Stimulated activated CD8-positive, alpha-beta memory T cell treated with anti-CD3 and anti-CD28 coated beads, Interleukin-4, amount 100 ng/mL, for 1 hour (primary cell): ENCODE measurements around the gene TBC1D10A.

ENCODE experiments used
- DNase-seq, 2 donors: peaks; one replicate each; pipeline ENCODE4 v3.0.0-alpha.2; 2020; ENCODE audit warnings: low read depth in 2 of 2, low spot score in 1 of 2

TBC1D10A gene

GRCh38 chr22:30323246-30323645 lies 3.5 kb downstream of the TBC1D10A start:
- no peak for DNase-seq

DNA sequence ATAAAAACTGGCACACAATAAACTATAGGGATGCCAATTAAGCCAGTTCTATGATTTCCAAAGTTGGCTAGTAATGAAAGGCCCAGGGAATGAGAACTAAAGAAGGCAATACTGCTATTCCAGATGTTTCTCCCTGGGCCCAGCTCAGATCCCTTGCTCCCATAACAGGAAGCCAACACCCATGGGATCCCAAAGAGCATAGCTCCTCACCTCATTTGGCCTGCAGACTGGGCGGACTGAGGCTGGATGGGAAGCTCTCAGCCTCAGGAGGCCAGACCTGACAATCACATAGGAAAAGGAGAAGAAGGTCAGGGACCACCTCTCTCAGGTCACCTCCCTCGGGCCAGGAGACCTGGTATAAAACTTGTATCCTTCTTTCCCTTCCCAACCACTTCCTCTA lies 5.3 kb downstream of the TBC1D10A start:
- no peak for DNase-seq

DNA sequence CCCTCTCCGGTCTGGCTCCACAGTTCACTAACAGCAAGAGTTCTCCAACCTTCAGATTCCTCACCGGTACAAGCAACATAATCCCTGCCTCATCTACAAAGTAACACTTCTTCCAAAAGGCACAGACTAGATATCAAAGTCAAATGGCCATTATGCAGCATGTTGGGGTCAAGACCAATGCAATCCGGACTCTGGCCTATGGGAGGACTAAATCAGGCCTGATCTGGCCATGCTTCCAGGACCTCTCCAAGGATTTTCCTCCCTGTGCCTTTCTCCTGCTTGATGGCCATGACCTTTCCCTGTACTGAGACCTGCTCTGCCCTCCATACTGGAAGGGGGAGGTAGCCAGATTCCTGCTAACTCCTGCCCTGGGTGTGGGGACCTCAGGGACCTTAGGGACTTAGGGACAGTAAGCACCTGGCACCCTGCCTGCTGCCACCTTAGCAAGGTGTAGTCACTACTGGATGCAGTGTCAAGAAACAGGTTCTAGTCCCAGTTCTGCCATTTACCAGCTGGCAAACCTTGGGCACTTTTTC lies 6.7 kb downstream of the TBC1D10A start:
- no peak for DNase-seq

DNA sequence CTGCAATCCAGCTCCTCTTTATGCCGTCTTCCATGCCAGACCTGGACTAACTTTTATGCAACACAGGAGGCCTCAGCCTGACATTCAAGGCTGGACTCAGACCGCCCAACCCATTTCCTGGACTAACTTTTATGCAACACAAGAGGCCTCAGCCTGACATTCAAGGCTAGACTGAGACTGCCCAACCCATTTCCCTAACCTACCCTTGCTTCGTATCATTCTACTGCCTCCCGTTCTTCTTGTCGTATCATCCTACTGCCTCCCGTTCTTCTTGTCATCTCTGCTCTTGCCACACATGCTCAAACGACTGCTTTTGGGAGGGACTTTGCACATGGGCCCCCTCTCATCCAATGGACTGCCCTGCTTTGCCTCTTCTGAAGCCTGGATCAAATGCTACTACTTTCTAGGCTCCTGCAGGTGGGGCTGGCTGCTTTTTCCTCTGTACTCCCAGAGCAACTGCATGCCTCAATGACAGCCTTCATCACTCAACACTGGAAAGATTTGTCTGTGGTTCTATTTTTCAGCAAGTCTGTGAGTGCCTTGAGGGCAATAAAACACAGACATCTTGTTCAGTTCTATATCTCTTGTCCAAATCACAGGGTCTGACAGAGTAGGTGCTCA lies 7.8 kb downstream of the TBC1D10A start:
- DNase-seq, result no peak

GRCh38 chr22:30317778-30318177 lies 9.0 kb downstream of the TBC1D10A start:
- no peak for DNase-seq

DNA sequence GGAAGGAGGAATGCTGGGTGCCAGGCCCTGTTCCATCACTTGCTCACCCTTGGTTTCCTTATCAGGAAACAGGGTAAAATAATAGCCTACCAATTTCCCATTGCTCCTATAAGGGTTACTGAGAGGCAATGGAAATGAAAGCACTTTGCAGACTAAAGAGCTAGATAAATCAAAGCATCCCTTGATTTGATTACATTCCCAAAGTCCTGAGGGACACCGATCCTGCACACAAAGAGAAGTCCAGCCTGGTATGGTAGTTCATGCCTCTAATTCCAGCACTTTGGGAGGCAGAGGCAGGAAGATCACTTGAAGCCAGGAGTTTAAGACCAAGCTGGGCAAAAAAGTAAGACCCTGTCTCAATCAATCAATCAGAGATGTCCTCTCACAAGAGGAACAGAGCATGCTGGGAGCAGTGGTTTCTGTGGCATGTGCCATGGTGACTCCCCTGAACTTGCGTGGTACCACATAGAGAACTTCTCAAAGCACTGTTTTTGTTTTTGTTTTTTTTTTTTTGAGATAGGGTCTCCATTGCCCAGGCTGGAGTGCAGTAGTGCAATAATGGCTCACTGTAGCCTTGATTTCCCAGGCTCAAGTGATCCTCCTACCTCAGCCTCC lies 10.7 kb downstream of the TBC1D10A start:
- no peak for DNase-seq

- no peak for DNase-seq
Observed at GRCh38 chr22:30314915-30315314, 11.8 kb downstream of the TBC1D10A start.

- DNase-seq, result no peak
Observed at GRCh38 chr22:30313527-30314363, 13.0 kb downstream of the TBC1D10A start.

GRCh38 chr22:30312053-30312452 lies 14.7 kb downstream of the TBC1D10A start:
- DNase-seq, result no peak

DNA sequence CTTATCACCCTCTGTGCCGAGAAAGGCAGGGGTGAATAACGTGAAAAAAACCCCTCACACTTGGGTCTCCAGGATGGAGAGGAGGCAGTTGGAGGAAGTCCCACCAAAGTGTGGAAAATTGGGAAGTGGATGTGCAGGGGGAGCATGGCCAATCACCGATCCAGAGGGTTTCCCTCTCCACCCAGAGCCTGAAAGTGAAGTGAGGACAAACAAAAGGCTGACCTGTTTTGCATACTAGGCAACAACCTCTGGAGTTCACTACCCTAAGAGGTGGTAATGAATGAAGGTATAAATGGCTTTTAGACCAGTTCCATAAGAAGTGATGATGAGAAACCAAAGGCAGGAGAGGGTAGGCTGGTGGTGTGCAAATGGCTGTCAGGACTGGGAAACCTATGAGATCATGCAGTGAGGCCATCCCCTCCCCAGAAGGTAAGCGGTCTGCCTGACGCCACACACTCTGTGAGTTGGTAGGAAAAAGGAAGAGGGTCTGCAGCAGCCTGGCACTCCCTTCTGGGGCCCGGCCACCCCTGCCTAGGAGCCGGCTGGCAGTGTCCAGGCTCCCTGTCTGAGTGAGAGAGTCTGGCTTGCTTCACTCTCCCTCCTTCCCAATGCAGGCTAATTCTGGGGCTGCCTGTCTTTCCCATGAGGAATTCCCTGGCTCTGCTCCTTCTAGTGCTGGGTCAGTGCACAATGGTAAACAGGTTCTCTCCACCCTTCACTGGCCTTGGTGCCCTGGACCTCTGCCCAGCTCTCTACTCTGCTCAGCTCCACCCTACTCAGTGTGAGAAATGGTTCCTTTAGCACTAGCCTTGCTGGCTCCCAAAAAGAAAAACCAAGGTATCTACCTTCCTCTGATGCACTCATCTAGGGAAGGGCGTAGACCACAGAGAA lies 15.6 kb downstream of the TBC1D10A start:
- no peak for DNase-seq

DNA sequence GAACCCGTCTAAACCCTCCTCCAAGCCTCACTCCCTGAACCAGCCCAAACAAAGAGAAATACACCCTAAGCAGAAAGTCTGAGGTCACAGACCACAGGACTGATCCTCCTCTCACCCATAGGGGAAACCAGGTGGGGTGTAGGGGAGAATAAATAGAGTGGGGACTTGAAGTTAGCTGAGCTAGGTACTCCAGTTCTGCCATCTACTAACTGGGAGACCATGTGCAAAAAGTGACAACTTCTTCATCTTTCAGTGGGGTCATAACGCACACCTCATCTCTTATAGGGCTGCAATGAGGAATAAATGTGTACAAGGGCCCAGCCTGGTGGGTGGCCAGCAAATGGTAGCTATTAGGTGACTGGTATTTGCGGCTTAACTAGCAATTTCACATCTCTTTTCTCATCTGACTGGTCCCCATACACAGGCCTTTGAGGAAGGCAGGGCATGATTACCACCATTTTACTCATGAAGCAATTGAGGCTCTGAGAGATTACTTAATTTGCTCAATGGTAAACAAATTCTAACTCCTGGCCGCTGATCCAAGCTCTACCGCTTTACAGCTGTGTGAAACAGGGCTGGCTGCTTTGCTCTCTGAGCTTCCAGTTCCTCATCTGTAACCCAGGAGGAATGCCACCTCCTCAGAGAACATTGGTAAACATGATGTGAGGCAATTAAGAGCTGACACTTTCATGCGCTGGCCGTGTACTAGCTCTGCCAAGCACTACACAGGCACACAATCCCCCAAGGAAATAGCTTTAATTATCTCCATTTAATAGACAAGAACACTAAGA lies 16.6 kb downstream of the TBC1D10A start:
- DNase-seq, result no peak

GRCh38 chr22:30308518-30309230 lies 18.1 kb downstream of the TBC1D10A start:
- no peak for DNase-seq

DNA sequence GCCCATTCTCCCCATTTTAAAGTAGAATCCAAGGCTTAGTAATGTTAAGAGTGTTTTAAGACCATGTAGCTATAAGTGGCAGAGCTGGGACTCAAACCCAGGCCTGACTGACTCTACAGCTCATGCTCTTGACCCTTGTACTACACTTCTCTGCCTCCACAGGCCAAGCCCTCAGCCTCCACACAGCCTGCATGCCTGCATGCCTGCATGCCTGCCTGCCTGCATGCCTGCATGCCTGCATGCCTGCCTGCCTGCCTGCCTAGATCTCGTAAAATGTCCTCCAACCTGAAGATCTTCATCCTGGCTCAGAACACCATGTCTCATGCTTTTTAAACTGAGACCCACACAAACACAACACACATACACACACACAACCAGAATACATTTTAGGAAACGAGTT lies 18.6 kb downstream of the TBC1D10A start:
- no peak for DNase-seq

DNA sequence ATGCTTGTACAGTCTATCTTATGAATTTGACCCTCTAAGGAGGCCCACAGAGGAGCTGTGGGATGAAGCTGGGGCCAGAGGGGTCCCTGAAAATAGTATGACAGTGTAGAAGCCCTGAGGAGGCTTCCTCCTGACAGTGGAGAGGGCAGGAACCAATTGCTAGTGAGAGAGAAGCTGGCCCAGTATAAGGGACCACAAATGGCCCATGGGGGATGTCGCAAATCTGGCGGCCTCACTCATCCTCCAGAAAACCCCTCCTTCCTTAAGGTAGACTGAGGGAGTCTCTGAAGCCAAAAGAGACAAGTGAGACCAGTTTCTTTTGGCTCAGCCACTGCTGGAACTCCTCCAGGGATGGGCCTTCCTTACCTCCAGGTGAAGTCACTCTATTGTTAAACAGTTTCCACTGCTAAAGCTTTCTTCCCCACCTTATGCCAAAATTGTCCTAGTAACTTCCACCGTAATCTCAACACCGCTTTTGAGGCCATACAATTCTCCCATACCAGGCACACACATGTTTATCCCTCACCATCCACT lies 19.6 kb downstream of the TBC1D10A start:
- DNase-seq, result no peak

- DNase-seq, result no peak
Observed at GRCh38 chr22:30306627-30307011, 20.1 kb downstream of the TBC1D10A start.

GRCh38 chr22:30305906-30306626 lies 20.7 kb downstream of the TBC1D10A start:
- DNase-seq, result no peak

GRCh38 chr22:30305519-30305905 lies 21.2 kb downstream of the TBC1D10A start:
- DNase-seq, result no peak

GRCh38 chr22:30304495-30305244 lies 22.1 kb downstream of the TBC1D10A start:
- no peak for DNase-seq
